Activated T-cell treated with anti-CD3 and anti-CD28 coated beads, Interleukin-2, amount 50 U/mL, for 1 hour (primary cell): Measurements from ENCODE around the gene PRRT4.

Source experiments
- DNase-seq: peaks from one replicate; pipeline ENCODE4 v3.0.0-alpha.2; 2020

Gene PRRT4

DNA sequence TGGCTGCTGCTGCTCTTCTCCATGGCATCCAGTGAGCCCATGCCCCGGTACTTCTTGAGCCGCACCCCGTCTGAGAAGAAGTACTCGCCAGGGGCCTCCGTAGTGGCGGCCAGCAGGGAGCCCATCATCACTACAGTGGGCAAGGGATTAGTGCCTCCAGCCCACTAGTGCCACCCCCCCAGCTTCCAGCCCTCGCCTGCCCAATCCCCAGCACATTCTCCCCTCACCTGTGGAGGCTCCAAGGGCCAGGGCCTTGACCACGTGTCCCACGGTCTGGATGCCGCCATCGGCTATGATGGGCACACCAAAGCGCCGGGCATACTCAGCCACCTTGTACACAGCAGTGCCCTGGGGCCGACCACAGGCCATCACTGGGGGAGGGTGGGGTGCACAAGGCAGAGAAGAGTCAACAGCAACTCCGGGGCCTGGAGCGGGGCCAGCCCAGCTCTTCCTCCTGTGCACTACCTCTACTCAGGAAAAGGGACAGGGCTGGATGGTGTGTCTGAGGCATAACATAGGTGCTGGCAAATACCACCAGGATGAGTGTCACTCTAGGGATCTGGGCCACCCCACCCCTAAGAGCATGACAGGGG, 33.5 kb upstream of the PRRT4 start:
- no peak for DNase-seq

DNA sequence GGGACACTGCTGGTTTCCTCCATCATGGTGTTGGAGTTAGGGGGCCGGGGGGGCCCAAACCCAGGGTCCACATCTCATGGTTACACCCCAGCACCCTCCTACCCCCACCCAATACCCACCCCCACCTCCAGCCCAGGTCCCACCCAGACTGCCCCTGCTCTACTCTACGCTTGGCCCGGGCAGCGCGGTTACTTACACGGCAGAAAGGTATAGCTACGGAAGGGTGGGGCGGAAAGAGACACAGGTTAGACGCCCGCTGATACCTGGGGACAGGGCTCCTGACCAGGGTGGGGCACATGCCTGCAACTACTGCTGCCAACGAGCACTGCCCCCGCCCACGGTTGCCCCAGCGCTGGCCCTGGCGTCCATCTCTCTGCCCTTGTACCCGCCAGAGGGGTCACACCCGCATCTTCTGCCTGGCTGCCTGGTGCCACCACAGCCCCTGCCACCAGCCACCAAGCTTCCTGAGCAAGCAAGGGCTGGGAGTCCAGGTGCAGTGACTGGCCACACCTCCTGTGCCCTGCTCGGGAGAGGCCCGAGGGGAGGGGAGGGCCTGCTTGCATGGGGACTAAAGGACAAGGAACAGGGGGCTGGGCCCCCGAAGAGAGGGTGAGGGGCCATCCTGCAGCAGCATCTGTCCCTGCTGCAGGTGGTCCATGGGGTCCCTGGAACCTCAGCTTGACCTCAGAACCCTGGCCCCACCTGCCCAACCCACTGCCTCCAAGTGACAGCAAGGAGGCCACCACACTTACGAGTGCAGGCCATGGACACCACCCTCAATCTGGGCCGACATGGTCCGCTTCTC, 32.2 kb upstream of the PRRT4 start:
- no peak for DNase-seq

DNA sequence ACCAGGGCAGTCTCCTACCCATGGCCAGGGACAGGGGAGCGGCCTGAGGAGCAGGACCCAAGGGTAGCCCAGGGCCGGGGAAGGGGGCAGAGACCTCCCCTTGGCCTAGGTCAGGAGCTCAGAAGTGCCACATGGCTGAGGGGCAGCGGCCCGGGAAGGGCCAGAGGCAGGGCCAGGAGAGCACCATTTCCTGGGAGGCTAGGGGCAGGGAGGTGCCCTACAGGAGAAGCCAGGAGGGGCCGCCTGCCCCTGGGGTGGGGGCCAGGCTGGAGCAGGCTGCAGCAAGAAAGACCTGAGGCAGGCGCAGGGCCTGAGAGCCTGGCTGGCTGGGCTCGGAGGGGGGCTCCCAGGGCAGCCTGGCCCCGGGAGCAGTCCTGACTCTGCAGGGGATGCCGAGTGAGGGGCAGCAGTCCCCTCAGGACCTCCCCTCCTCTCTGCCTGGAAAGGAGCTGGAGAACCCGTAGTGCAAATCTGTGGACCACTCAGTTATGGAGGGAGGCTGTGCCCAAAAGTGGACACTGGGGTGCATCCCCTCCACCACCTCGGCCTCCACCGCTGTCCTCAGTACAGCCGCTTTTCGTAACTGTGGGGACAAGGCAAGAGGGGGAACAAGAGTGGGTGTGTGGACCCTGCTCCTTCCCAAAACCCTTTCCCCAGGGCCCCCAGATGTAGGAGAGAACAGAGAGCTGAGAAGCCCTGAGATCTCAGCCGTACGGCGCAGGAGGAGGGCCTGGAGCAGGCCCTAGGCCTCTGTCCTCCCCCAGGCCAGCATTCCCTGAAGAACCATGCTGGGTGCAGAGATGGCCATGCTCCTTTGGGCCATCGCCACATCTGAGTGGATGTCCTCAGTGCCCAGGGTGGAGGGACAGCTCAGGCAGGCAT, 31.2 kb upstream of the PRRT4 start:
- no peak for DNase-seq

DNA sequence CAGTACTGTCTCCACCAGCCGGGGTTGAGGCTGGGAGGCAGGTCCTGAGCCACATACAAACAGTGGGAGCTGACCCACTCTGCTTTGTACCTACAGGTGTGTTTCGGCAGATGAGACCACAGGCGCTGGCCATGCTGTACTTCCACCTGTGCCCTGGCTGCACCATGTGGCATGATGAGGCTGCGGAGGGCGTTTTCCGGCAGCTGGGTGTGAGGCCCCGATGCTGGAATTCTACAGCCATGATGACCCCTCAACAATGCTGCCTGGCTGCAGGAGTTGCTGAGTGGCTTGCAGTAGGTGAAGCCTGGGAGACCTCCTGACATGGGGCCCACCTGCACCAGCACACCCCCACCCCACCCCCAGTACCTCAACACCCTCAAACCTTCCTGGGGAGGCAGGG, 30.3 kb upstream of the PRRT4 start:
- no peak for DNase-seq

DNA sequence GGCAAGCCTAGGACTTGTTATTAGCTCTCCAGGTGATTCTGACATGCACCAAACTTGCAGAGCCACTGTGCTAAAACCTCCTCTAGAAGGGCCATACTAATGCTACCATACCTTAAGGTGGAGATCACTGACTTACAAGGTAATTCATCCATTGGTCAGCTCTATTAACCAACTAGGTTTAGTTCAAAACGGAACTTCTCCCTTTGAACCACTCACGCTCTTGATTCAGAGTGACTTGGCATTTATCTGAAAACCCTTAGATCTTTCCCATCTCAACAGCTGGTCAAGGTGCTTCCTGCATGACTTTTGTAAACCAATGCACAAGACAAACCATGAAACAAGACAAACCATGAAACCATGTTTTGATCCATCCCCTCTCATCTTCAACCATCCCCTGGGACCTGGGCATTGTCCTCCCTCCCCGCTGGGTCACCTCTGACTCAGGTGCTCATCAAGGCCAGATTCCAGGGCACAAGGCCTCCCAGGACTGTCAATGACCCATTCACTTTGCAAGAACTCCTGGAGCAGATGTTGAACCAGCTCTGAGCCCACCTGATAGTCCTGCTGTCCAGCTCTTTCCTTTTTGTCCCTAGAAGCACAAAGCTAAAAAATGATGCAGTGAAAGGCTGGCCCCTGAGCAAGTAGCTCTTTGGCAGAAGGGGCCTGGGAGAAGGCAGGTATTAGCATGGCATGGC, 29.5 kb upstream of the PRRT4 start:
- DNase-seq, result no peak

DNA sequence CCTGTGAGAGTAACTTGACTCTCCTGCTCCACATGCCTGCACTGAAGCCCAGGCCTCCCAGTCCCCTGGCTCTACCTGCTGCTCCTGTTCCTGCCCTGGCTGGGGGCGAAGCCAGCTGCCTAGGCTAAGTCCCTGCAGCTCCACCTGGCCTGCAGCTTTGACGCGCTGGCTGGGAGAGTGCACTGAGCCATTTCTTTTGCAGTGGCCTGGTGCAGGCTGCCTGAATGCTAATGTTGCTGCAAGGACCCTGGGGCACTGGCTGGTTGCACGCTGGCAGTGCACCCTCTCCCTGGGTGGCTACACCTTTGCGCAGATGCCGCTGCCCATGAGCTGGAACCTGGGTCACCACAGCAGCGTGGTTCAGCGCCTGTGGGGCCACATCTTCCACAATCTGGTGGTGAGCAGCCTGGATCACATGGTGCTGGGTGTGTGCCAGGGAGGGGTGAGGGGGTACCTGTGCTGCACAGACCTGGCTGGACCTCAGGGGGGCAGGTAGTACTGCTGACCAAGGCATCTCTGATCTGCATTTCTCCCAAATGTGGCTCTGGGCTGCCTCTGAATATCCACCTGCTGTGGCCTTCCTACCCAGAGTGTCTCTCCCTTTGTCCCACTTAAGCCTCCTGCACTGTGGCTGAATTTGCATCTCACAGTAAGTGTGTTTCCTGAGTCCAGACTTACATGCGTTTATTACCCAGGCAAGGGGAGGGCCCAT, 28.3 kb upstream of the PRRT4 start:
- no peak for DNase-seq

DNA sequence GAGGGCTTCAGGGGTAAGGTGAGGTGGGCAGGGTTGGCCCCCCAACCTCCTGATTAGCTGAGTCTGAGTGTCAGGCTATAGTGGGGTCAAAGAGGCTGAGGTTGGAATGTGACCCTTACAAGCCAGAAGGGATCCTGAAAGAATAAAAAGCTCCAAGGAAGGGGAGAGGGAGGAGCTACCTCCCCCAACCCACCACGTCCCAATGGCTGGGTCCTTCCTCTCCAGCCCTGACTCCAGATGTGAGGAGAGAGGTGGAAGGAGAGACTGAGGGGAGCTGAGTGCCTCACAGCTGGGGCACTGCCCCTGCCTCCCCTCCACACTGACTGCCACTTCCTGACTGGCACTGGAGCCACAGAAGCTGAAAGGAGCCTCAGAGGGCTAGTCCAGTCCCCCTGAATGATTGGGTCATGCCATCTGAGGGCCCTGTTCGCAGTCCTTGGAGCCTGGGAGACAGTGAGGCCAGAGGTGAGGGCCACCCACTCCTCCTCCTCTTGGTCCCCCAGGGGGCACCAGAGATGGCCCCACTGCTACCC, 27.7 kb upstream of the PRRT4 start:
- no peak for DNase-seq

DNA sequence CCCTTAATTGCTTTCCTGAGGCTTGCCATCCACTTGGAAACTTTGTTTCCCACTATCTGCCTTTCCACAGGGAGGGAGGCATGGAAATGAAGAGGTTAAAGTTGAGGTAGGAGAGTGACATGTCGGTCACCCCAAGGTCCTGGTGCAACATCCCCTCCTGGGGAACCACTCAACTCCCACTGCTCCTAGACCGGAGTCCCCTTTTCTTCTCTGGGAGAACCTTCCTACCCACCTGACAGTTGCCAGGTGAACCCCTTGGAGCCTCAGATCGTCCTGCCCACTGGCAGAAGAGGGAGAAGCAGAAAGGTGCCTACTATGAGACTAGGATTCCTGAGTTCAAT, 26.6 kb upstream of the PRRT4 start:
- no peak for DNase-seq

DNA sequence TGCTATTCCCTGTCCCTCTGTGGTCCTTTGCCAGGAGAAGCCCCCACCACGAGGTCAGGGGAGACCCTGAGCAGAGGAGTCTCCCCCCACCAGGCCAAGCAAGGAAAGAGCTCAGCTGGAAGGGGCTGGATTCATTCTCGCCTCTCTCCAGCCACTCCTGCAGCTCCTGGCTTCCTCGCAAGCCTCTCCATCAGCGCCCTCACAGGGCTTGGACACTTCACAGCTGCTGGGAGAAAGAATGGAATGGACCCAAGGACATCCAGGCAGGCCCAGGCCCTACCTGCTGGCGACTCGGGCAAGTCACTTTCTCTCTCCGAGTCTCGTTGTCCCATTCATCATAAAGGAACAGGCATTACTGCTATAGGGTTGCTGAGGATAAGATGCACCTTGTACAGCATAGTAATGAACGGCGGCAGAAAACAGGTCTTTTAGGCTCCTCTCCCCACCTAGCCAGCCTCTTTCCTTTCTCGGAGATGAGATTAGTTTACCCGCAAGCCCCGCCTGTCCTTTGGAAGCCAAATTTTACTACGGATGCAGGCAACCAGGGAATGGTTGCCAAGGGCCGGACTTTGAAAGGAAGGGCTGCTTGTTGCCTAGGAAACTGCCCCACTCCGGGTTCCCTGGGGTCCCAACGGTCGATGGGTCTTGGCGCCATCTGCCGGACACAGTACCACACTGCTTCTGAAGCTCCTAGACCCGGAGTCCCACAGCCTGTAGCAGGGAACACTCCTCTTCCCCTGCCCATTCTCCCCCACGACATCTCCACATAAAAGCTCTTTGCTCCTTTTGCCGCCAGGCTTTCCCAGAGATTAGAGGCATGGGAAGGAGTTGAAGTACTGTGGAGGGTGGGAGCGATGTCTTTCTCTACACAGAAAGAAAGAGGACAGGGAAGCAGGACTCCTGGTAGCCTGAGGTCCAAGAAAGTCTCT, 26.0 kb upstream of the PRRT4 start:
- peak; percentile 72 for DNase-seq

DNA sequence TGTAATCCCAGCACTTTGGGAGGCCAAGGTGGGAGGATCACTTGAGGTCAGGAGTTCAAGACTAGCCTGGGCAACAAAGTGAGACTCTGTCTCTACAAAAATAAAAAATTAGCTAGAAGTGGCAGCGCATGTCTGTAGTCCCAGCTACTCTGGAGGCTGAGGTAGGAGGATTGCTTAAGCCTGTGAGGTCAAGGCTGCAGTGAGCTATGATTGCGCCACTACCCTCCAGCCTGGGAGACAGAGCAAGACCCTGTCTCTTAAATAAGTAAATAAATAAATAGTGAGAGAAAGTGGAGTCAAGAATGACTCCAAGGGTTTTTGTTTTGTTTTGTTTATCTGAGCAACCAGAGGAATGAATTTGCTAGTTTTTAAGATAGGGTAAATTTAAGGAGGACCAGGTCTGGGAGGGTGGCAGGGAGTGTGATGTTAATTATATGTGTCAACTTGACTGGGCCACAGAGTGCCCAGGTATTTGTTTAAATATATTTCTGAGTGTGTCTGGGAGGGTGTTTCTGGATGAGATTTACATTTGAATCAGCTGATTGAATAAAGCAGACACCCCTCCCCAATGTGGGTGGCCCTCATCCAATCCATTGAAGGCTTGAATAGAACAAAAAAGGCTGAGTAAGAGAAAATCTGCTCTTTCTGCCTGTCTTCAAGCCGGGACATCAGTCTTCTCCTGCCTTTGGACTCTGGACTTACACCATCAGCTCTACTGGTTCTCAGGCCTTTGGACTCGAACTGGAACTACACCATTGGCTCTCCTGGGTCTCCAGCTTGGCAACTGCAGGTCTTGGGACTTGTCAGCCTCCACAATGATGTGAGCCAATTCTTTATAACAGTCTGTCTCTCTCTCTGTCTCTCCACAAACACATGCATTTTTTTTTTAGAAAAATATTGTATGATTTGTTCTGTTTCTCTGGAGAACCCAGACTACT, 24.8 kb upstream of the PRRT4 start:
- DNase-seq, result no peak

DNA sequence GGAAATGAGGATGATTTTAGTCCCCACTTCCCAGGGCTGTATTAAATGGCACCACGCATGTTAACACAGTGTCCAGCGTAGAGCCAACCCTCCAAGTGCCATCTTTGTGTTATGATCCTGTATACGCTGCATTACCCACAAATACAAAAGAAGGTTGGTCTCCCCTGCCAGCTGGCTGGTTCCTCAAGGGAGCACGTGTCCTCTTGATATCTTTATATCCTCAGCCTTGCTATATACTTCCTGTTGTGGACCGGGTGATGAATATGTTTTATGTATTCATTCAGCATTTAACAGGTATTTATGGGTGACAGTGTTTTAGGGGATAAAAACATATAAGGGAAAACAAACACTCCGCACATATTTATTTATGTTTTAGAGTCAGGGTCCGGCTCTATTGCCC, 23.2 kb upstream of the PRRT4 start:
- DNase-seq, result no peak

DNA sequence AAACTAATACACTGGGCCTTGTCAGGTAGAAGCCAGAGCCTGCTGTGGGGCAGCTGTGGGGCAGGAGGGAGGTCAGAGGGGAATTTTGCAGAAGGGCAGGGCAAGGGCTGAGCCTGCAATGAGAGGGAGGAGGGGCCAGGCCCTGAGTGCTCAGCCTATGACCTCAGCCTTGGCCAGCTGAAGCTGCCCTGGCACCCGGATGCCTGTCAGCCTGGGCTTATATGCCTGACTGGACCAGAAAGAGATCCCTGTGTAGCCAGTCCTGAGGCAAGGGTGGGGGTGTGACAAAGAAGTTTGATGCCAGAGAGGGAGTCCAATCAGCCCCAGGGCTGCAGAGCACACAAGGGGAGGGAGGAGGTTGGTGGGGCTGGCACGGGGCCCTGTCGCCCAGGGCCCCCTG, 22.3 kb upstream of the PRRT4 start:
- no peak for DNase-seq

DNA sequence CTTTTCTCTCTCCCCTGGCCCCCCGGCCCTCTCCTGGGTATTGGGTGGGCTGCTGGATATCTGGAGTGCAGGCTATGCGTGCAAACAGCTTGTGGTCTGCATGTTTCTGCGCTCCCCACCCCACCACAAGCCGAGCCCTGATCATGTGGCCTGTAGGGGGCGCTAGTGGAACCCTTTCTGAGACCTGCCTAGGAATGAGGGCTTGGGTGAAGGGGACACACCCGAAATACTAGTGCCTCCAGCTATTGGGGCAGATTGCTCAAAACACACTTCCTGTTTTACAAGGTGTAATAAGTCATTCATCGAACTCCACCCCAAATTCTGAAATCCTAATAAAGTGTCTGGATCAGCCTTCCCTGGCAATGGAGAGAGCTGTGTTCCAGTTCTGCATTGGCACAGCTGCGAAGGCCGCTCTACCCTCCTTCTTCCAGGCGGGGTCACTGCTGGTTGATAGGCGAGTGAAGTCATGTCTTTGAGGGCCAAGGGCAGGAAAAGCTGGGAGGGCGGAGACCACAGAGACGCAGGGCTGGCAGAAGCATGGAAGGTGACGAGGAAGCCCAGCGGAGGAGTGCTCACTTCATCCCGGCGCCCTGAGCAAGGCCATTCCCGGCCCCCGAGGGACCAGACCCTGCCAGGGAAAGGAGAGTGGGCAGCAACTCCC, 19.8 kb upstream of the PRRT4 start:
- peak; percentile 32 for DNase-seq

DNA sequence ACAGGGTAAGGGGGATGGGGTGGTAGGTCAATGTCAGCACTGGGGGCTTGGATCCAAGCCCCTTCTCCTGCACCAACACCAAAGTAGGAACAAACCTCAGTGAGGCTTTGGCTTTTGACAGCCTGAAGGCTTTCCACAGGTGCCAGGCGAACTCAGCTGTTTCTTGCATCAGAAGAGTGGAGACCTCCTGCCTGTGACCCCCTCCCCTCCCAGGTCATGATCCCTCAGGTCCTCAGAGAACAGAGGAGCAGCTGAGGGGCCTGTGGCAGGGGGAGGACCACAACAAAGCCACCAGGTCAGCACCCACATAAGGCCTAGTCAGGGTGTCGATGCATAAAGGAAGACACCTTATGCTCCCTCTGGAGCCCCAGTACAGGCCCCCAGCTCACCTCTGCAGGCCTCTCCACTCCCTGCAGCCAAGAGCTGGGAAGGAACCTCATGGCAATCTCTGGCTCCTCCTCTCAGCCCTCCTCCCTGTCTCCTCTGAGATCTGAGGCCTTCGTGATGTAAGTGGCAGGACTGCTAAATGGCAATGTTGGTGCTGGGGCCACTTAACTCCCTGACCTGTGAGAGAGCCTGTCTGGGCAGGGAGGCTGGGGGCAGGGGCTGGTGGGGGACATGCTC, 19.1 kb upstream of the PRRT4 start:
- no peak for DNase-seq

DNA sequence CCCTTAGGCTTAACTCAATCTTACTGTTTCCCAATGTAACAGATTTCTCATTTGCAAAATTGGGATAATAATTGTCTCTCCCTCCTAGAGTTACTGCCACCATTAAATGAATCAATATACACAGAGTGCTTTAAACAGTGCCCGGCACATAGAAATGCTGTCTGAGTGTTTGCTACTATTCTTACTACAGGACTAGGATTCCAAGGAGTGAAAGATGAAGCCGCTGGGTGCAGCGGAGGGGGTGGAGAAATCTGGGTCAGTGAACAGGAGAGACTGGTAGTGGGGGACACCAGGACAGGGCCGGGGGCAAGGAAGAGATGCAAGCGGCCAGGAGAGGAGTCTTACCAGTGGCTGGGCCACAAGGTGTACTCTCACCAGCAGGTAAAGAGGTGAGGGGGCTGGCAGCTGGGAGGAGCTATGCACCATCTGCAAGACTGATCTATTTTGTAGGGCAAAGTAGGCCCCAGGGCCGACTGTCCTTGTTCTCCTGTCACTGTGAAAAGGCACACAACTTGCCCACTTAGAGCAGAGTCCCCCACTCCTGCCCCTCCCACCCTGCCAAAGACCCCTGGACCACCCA, 18.5 kb upstream of the PRRT4 start:
- DNase-seq, result no peak

DNA sequence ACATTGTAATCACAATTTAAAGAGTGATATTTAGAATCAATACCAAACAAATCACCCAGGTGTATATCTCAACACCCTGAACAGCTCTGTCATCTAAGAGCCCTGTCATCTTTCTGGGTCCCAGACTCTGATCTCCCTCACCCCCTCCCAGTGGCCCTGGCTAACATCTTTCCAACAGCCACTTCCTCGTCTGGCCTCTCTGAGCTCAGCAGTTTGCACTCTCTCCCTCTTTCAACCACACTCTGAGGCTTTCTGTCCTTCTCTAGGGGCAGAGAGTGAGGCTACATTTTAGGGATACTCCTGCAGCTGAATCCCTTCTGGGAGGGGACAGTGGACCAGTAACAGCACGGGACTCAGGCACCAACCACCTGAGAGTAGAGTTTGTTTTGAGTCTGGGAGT, 17.1 kb upstream of the PRRT4 start:
- no peak for DNase-seq

DNA sequence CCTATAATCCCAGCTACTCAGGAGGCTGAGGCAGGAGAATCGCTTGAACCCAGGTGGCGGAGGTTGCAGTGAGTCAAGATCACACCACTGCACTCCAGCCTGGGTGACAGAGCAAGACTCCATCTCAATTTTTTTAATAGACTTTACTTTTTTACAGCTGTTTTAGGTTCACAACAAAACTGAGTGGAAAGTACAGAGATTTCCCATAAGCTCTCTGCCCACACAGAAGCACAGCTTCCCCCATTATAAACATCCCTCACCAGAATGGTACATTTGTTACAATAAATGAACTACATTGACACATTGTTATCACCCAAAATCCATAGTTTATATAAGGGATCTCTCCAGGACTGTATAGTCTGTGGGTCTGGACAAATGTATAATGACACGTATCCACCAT, 14.6 kb upstream of the PRRT4 start:
- DNase-seq, result no peak

DNA sequence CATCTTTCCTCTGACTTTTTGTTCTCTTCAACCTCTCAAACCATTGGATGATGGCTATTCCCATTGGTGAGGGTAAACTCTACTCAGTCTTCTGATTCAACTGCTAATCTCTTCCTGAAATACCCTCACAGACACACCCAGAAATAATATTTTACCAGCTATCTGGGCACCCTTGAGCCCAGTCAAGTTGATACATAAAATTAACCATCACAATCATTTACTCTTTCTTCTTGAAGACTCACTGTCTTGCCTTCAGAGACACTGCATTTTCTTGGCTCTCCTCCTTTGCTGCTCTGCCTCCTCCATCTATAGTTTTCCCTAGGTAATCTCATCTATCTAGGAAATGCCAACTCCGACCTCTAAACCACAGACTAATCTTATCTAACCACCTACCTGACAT, 12.6 kb upstream of the PRRT4 start:
- DNase-seq, result no peak

DNA sequence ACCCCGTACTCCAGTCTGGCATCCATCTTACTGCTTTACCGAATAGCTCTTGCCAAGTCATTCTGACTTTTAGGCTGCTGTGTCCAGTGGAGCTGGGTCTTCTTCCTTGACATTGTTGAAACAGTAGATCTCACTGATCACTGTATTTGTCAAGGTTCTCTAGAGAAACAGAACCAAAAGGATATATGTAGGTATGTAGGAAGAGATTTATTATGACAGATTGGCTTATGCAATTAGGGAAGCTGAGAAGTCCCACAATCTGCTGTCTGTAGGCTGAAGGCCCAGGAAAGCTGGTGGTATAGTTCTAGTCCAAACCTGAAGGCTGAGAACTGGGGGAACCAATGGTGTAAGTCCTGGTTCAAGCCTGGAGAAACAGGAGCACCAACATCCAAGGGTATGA, 12.1 kb upstream of the PRRT4 start:
- DNase-seq, result no peak
